GM19468 (cell line): ENCODE results near the gene KDM4C.
A peak's percentile ranks its signal among the peaks of the same experiment; 100 is the strongest.

Source experiments
- ATAC-seq: cut with Tn5 transposase; IDR thresholded peaks from one replicate; pipeline ENCODE4 v1.9.1; 2021; ENCODE audit warnings: mild to moderate bottlenecking, moderate library complexity, moderate number of reproducible peaks; ENCODE audit not compliant: unreplicated experiment; ENCODE audit errors: extremely low read depth

The KDM4C gene

GRCh38 chr9:7117676-7118561 is 360.1 kb downstream of the KDM4C start:
- ATAC-seq, result no peak

DNA sequence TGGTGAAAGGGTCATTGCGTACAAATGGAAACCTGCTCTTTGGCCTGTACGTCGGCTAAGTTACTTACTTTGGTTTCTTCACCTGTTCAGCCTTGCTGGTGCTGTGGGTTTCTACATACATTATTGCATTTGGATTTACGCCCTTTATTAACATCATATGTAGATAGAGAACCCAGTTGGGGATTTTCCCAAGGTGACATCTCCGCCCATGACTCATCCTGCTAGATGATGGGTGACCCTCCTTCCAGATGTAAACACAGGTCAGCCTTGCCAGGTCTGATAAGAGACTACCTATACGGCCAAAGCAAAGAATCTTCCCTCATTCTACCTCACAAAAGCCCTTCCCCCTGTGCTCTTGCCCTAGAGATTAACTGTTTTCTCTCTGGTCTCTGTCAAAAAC is 360.9 kb downstream of the KDM4C start:
- peak; percentile 27 for ATAC-seq

DNA sequence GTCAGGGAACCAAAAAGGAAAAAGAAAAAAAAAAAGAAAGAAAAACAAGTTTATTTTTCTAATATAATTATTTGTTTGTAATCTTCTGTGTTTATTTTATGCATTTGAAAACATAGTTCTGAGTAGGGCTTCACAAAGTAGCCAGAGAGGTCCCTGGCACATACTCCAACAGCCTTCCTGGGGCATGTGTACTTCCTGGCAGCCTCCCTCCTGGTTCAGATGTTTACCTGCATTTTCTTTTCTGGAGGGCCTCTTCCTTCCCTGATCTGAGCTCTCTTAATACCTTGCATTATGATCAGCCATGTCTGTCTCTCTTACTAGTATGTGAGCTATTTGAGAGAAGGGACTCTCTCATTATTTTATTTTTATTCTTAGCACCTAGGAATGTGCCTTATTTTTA is 361.8 kb downstream of the KDM4C start:
- no peak for ATAC-seq

DNA sequence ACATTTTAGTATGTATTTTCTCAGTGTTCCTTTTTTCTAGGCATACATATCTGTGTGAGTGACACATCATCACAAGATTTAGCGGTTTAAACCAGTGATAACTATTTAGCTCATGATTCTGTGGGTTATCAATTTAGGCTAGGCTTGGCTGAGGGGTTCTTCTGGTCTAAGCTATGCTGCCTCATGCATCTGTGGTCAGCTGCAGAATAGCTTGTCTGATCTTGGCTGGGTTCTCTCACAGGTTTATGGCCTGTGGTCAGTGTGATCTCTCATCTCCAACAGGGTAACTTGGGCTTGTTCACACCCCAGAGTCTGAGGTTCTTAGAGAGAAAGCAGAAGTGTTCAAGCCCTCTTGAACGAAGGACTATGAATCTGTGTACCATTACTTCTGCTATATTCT is 363.3 kb downstream of the KDM4C start:
- peak; percentile 37 for ATAC-seq

- no peak for ATAC-seq
Observed at GRCh38 chr9:7121664-7122063, 363.9 kb downstream of the KDM4C start.

GRCh38 chr9:7123743-7124142 is 366.0 kb downstream of the KDM4C start:
- ATAC-seq, result no peak

- ATAC-seq, result no peak
Observed at GRCh38 chr9:7125231-7125630, 367.5 kb downstream of the KDM4C start.

DNA sequence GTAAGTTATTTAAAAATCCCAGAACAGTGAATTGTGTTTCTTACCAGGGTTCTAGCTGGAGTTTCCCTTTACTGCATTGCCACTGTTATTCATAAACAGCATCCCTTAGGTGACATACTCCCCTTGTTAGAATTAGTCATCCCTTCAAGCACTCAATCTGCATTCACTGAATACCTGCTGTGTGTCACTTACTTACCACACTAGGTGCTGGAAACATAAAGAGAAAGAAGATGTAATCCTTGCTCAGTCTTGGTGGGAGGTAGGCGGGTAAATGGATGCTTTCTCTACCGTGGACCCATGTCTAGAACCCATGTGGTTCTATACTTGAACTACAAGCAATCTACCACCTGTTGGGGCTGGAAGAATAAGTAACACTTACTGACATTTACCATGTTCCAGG is 371.6 kb downstream of the KDM4C start:
- no peak for ATAC-seq

- ATAC-seq, result no peak
Observed at GRCh38 chr9:7130266-7130820, 372.6 kb downstream of the KDM4C start.

DNA sequence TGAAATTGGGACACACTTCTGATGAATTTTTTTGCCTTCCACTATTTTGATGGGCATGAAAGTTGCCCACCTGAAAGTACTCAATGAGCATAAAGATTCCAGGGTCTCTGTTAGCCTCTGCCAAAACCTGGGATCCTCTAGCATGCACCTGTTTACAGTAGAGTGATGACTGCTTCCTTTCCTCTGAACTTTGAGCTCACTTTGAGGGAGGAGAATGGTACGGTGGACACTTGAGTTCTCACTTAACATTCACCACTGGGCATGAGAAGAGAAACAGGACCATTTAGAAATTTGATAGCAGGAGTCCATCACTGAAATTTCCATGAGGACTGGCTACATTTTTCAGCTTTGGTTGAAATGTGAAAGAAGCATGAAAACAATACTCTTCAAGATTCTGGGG is 374.8 kb downstream of the KDM4C start:
- no peak for ATAC-seq

DNA sequence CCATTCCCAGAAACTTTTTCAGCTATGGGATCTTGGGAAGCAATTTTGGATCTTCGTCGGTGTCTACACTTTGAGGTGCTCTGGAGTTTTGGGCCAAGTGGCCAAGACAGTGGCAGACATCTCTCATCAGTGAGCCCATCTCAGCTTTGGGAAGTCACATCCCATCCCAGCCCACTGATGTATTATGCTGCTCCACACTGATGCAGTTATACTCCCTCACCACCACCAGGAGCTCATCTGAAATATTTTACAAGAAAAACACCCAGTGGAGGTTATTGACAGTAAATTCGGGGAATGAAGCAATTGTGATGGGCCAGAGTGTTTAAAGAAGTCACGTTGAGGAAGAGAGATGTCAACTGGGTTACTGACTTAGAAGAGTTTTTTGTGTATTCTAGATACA is 378.0 kb downstream of the KDM4C start:
- no peak for ATAC-seq

GRCh38 chr9:7137040-7137439 is 379.3 kb downstream of the KDM4C start:
- ATAC-seq, result no peak

DNA sequence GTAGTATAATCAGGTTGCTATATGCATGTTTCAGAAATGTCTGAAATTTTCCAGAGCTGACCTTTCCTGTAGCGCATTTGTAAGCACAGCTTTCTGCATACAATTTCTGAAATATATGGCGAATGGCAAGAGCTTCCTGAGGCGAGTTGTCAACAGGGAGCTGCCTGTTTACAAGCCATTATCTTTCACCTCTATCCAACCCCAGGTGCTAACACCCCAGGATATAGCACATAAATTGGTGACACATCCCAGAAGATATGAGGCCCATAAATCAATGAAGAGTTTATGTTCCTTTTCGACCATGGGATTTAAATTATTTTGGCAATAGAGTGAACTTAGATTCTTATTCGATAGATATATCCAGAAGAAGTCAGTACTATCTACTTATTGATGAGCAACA is 379.8 kb downstream of the KDM4C start:
- no peak for ATAC-seq

- no peak for ATAC-seq
Observed at GRCh38 chr9:7139886-7140285, 382.1 kb downstream of the KDM4C start.

- ATAC-seq, result no peak
Observed at GRCh38 chr9:7140401-7140800, 382.6 kb downstream of the KDM4C start.

- ATAC-seq, result no peak
Observed at GRCh38 chr9:7143645-7144200, 385.9 kb downstream of the KDM4C start.

DNA sequence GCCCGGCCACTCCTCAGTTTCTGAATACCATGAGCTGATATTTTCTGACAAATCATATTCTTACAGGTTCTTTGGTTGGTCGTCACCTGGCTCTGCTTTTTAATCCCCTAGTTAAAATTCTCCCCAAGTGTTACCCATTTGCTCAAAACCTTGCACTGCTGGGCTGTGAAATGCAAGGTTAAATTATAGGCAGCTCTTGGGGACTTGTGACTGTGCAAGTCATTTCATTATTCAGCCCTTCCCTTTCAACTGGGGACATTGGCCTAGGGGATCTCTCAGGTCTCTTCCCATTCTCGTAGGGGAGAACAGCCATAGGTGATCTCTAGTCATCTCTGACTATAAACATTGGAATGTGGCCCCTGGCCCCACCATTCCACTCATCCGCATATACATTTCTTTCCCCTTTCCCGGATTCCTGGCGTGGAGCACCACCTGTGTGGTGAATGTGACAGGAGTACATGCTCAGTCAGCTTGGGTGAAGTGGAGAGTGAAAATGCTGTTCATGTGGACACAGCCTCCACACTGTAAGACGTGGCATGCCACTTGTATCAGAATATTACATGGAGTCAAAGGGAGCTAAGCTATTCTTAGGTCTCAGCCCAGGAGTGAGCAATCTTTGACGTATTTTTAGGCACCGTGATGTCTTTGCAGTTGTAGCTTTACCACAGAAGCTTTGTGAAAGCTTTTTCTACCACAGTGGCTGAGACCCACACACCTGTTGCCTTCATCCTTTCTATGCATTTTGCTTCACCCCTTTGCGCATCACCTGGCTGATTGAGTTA is 386.7 kb downstream of the KDM4C start:
- no peak for ATAC-seq

DNA sequence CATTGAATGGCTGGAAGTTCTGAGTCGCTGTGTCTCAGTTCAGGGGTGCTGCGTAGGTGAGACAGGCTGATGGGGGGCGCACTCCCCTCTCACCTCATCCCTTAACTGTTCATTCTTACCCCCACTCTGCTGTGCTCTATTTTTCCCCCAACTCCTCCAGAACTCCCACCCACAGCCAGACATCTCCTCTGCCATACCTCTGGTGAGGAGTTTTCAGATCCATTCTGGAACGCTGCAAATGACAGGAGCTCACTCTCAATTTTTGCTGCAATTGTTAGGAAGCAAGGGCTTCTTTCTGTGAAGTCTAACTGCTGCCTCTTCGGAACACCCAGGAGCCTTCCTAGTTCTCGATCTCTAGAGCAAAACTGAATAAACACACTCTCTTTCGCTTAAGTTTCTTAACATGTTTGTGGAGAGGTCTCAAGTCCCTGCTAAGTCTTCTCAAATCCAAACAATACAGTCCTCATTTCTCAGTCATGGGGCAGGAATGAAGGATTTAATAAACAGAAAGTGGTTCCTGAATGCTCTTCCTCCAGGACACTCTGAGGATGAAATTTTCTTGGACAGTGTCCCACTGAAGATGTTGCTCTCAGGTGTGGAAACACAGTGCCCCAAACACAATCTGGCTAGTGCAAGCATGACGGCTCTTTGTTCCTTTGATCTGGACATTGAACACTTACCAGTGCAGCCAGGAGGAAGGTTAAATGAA is 387.7 kb downstream of the KDM4C start:
- ATAC-seq, result no peak

GRCh38 chr9:7146582-7146981 is 388.8 kb downstream of the KDM4C start:
- no peak for ATAC-seq
